PC-3 (cell line): ENCODE measurements around the gene SCGB1A1. TPM values are rescaled to one million over a fixed set of nuclear protein-coding genes. Genes with fewer than 3 reads are reported as not detected.

Source experiments
- ATAC-seq: fragments of 200-7000 bp; cut with Tn5 transposase; 2 replicates; pipeline ENCODE4 v1.9.1; 2020; ENCODE audit warnings: mild to moderate bottlenecking, moderate library complexity
- BruUV-seq: library from RNA; stranded (reverse); fragments of 400-500 nt; replicated peaks from 2 replicates; lab custom pipeline; 2021; lab: Mats Ljungman, UMichigan
- CTCF ChIA-PET: fragments of 300-600 bp; sonication (Branson Sonifier 250); formaldehyde crosslinking; loops from one replicate; lab custom pipeline; 2022; ENCODE audit warnings: antibody characterized with exemption; lab: Charles Lee
- POLR2A ChIA-PET: fragments of 300-600 bp; sonication (Branson Sonifier 250); formaldehyde crosslinking; loops from one replicate; lab custom pipeline; 2022; ENCODE audit warnings: antibody characterized with exemption; ENCODE audit not compliant: unreplicated experiment; lab: Charles Lee
- DNase-seq: peaks from one replicate; pipeline ENCODE4 v3.0.0-alpha.2; 2015
- H2AFZ ChIP-seq: fragments of 300-600 bp; sonication (generic); 2 replicates; pipeline ENCODE4 v1.6.0; 2016; ENCODE audit warnings: antibody characterized with exemption, low read length
- H3F3A ChIP-seq: fragments of 300-600 bp; sonication (generic); one replicate; pipeline ENCODE4 v1.6.0; 2017; ENCODE audit warnings: antibody characterized with exemption, low read length, control low read depth, mild to moderate bottlenecking; ENCODE audit not compliant: unreplicated experiment
- H3K27ac ChIP-seq: fragments of 300-600 bp; sonication (generic); 2 replicates; pipeline ENCODE4 v1.5.1; 2016; ENCODE audit warnings: mild to moderate bottlenecking, low read length
- H3K27me3 ChIP-seq: fragments of 300-600 bp; sonication (generic); 2 replicates; pipeline ENCODE4 v1.6.1; 2016; ENCODE audit warnings: low read length, mixed read lengths
- H3K36me3 ChIP-seq: fragments of 300-600 bp; sonication (generic); 2 replicates; pipeline ENCODE4 v1.6.1; 2016; ENCODE audit warnings: low read depth, mixed run types, low read length, mixed read lengths
- H3K4me1 ChIP-seq: fragments of 300-600 bp; sonication (generic); 2 replicates; pipeline ENCODE4 v1.5.1; 2016; ENCODE audit warnings: low read length; ENCODE audit not compliant: insufficient read depth
- H3K4me2 ChIP-seq: fragments of 300-600 bp; sonication (generic); 2 replicates; pipeline ENCODE4 v1.6.0; 2016; ENCODE audit warnings: low read length
- H3K4me3 ChIP-seq: fragments of 300-600 bp; sonication (generic); 2 replicates; pipeline ENCODE4 v1.5.1; 2016; ENCODE audit warnings: mild to moderate bottlenecking, low read length, mixed read lengths
- H3K79me2 ChIP-seq: fragments of 300-600 bp; sonication (generic); 2 replicates; pipeline ENCODE4 v1.6.1; 2017; ENCODE audit warnings: low read length, mixed read lengths
- H3K9ac ChIP-seq: fragments of 300-600 bp; sonication (generic); 2 replicates; pipeline ENCODE4 v1.6.0; 2016; ENCODE audit warnings: mild to moderate bottlenecking, low read length
- H3K9me2 ChIP-seq: fragments of 300-600 bp; sonication (generic); replicated peaks from 2 replicates; pipeline ENCODE4 v1.6.1; 2016; ENCODE audit warnings: mixed run types, low read length, mixed read lengths
- H3K9me3 ChIP-seq: fragments of 300-600 bp; sonication (generic); 2 replicates; pipeline ENCODE4 v1.6.1; 2016; ENCODE audit warnings: low read length, mixed read lengths
- H4K20me1 ChIP-seq: fragments of 300-600 bp; sonication (generic); 2 replicates; pipeline ENCODE4 v1.6.1; 2016; ENCODE audit warnings: low read length, mixed read lengths
- EZH2 ChIP-seq: fragments of 300-600 bp; sonication (generic); IDR thresholded peaks from one replicate; pipeline ENCODE4 v1.6.1; 2017; ENCODE audit warnings: antibody characterized with exemption, mild to moderate bottlenecking, low read length; ENCODE audit not compliant: unreplicated experiment
- EZH2phosphoT487 ChIP-seq: fragments of 300-600 bp; sonication (generic); IDR thresholded peaks from 2 replicates; pipeline ENCODE4 v1.6.1; 2018; ENCODE audit warnings: mild to moderate bottlenecking, antibody characterized with exemption, low read length, borderline replicate concordance
- intact Hi-C: fragments of 100-400 bp; cut with micrococcal nuclease; formaldehyde crosslinking; loops from 2 replicates; pipeline ENCODE4 v1.9.0; 2023
- total RNA-seq: library from RNA; depleted of rRNA; stranded (reverse); fragments of >200 nt; gene quantifications from 2 replicates; pipeline ENCODE4 v1.2.3, GENCODE V29; 2014
- TF ChIP-seq, protein P1 (sequence below): fragments of 300-600 bp; sonication (generic); conservative IDR thresholded peaks from 2 replicates; pipeline ENCODE4 v1.5.1; 2017; ENCODE audit warnings: antibody characterized with exemption, low read depth, mild to moderate bottlenecking, low read length

Gene SCGB1A1
- total RNA-seq, 1 experiment from 2014 or later: not detected

GRCh38 chr11:62420882-62421281 lies 2.0 kb downstream of the SCGB1A1 start:
- no peak for TF ChIP-seq EZH2phosphoT487
- TF ChIP-seq, protein P1, sequence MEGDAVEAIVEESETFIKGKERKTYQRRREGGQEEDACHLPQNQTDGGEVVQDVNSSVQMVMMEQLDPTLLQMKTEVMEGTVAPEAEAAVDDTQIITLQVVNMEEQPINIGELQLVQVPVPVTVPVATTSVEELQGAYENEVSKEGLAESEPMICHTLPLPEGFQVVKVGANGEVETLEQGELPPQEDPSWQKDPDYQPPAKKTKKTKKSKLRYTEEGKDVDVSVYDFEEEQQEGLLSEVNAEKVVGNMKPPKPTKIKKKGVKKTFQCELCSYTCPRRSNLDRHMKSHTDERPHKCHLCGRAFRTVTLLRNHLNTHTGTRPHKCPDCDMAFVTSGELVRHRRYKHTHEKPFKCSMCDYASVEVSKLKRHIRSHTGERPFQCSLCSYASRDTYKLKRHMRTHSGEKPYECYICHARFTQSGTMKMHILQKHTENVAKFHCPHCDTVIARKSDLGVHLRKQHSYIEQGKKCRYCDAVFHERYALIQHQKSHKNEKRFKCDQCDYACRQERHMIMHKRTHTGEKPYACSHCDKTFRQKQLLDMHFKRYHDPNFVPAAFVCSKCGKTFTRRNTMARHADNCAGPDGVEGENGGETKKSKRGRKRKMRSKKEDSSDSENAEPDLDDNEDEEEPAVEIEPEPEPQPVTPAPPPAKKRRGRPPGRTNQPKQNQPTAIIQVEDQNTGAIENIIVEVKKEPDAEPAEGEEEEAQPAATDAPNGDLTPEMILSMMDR: no peak
- no peak for TF ChIP-seq EZH2
- Histone ChIP-seq H3K9me2 (no peaks in the 10 kb centered on the region), H3K4me1 (0 out of 2 replicates have a peak, but pooled peaks cover 6% of the 10 kb centered on the region), H3F3A (no peaks in the 10 kb centered on the region), H3K27ac (no peak overlapping the region), H3K4me2 (no peak overlapping the region), H2AFZ (no peak overlapping the region), H3K9me3 (no peaks in the 10 kb centered on the region), H3K36me3 (no peaks in the 10 kb centered on the region), H4K20me1 (no peaks in the 10 kb centered on the region), H3K27me3 (no peaks in the 10 kb centered on the region), H3K79me2 (no peaks in the 10 kb centered on the region), H3K4me3 (no peak overlapping the region), H3K9ac (no peak overlapping the region)
- no TSS peak for BruUV-seq
- DNase-seq (no peak), ATAC-seq (no peak)
- POLR2A ChIA-PET: no interaction called here
- CTCF ChIA-PET: no interaction called here
- intact Hi-C loops: no loop called here

GRCh38 chr11:62421996-62422395 lies 3.2 kb downstream of the SCGB1A1 start:
- H3F3A ChIP-seq: no peaks in the 10 kb centered on the region
- no peak overlapping the region for H3K27ac ChIP-seq
- no peak overlapping the region for H3K4me3 ChIP-seq
- POLR2A ChIA-PET: no interaction called here
- no peak overlapping the region for H3K9ac ChIP-seq
- CTCF ChIA-PET: interaction anchor here (0.6 kb wide), 1 partner anchor 24 kb away, joined by 6 read pairs; no protein-coding TSS in a partner anchor
- H4K20me1 ChIP-seq: no peaks in the 10 kb centered on the region
- ATAC-seq (no peak), DNase-seq (no peak)
- H3K4me2 ChIP-seq: no peak overlapping the region
- H3K79me2 ChIP-seq: no peaks in the 10 kb centered on the region
- H3K36me3 ChIP-seq: no peaks in the 10 kb centered on the region
- no peak overlapping the region for H2AFZ ChIP-seq
- intact Hi-C loops: no loop called here
- TF ChIP-seq EZH2: no peak
- no peak for TF ChIP-seq EZH2phosphoT487
- TF ChIP-seq, protein P1: no peak
- no peaks in the 10 kb centered on the region for H3K9me3 ChIP-seq
- no TSS peak for BruUV-seq
- H3K9me2 ChIP-seq: no peaks in the 10 kb centered on the region
- H3K27me3 ChIP-seq: no peaks in the 10 kb centered on the region
- H3K4me1 ChIP-seq: peaks cover 17% of the 10 kb centered on the region

DNA sequence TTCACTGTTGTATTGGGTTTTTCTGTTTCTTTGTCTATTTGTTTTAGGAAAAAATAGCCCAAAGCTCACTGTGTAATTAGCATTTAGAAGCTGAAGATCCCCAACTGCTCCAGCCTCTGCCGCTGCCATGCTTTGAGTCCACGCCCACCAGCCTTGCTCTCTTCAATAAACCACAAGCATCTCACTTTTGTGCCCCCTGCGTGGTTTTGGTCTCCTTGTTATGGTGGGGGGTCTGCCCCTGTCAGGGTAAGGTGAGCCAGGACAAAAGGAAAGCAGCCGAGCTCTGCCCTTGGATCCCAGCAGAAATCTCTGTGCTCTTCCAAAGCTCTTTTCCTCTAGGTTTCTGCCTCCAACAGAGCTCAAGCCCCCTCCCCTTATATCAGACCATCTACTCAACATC lies 4.2 kb downstream of the SCGB1A1 start:
- no peak overlapping the region for H2AFZ ChIP-seq
- H3F3A ChIP-seq: no peaks in the 10 kb centered on the region
- no peaks in the 10 kb centered on the region for H3K9me3 ChIP-seq
- H3K27ac ChIP-seq: no peak overlapping the region
- no peaks in the 10 kb centered on the region for H4K20me1 ChIP-seq
- intact Hi-C loops: no loop called here
- H3K9ac ChIP-seq: no peak overlapping the region
- no peaks in the 10 kb centered on the region for H3K36me3 ChIP-seq
- ATAC-seq (no peak), DNase-seq (no peak)
- ChIA-PET CTCF (interaction anchor here (0.6 to 3.2 kb wide), 4 partner anchors 85 to 137 kb away, joined by 3 to 64 read pairs (median 6); no protein-coding TSS in a partner anchor), POLR2A (interaction anchor here (0.5 to 0.6 kb wide), 2 partner anchors 47 to 134 kb away, joined by 3 to 4 read pairs; no protein-coding TSS in a partner anchor)
- no peaks in the 10 kb centered on the region for H3K79me2 ChIP-seq
- H3K9me2 ChIP-seq: no peaks in the 10 kb centered on the region
- TF ChIP-seq, protein P1: no peak
- TF ChIP-seq EZH2phosphoT487: no peak
- TF ChIP-seq EZH2: no peak
- H3K4me1 ChIP-seq: peaks cover 27% of the 10 kb centered on the region
- no TSS peak for BruUV-seq
- no peaks in the 10 kb centered on the region for H3K27me3 ChIP-seq
- no peak overlapping the region for H3K4me2 ChIP-seq
- no peak overlapping the region for H3K4me3 ChIP-seq
